Hepatocyte (in vitro differentiated cells): ENCODE data around the gene BICD2. TPM values are rescaled to one million over a fixed set of nuclear protein-coding genes. Genes with fewer than 3 reads are reported as not detected.

Experiments used
- DNase-seq: peaks from one replicate; pipeline ENCODE4 v3.0.0-alpha.2; 2016; ENCODE audit warnings: low spot score
- H2AFZ ChIP-seq: fragments of 200-600 bp; sonication (generic); 2 replicates; pipeline ENCODE4 v1.6.0; 2016; ENCODE audit warnings: antibody characterized with exemption, mild to moderate bottlenecking
- H3K27ac ChIP-seq: fragments of 200-600 bp; sonication (generic); 2 replicates; pipeline ENCODE4 v1.5.1; 2016; ENCODE audit warnings: mild to moderate bottlenecking
- H3K27me3 ChIP-seq: fragments of 200-600 bp; sonication (generic); 2 replicates; pipeline ENCODE4 v1.6.1; 2016
- H3K36me3 ChIP-seq: fragments of 200-600 bp; sonication (generic); replicated peaks from 2 replicates; pipeline ENCODE4 v1.5.1; 2016; ENCODE audit warnings: low read depth; ENCODE audit not compliant: insufficient read depth
- H3K4me1 ChIP-seq: fragments of 200-600 bp; sonication (generic); 2 replicates; pipeline ENCODE4 v1.5.1; 2016; ENCODE audit warnings: mild to moderate bottlenecking, moderate library complexity; ENCODE audit not compliant: insufficient read depth
- H3K4me2 ChIP-seq: fragments of 200-600 bp; sonication (generic); 2 replicates; pipeline ENCODE4 v1.6.0; 2016
- H3K4me3 ChIP-seq: fragments of 200-600 bp; sonication (generic); 2 replicates; pipeline ENCODE4 v1.5.1; 2016; ENCODE audit warnings: mild to moderate bottlenecking
- H3K79me2 ChIP-seq: fragments of 200-600 bp; sonication (generic); 2 replicates; pipeline ENCODE4 v1.6.0; 2017; ENCODE audit warnings: mild to moderate bottlenecking
- H3K9me2 ChIP-seq: fragments of 200-600 bp; sonication (generic); replicated peaks from 2 replicates; pipeline ENCODE4 v1.6.0; 2017; ENCODE audit warnings: mild to moderate bottlenecking; ENCODE audit not compliant: insufficient read depth
- H3K9me3 ChIP-seq: fragments of 200-600 bp; sonication (generic); 2 replicates; pipeline ENCODE4 v1.5.1; 2016; ENCODE audit warnings: low read depth, mild to moderate bottlenecking
- H4K20me1 ChIP-seq: fragments of 200-600 bp; sonication (generic); 2 replicates; pipeline ENCODE4 v1.6.0; 2016; ENCODE audit warnings: mild to moderate bottlenecking; ENCODE audit not compliant: insufficient read depth, poor library complexity, severe bottlenecking
- EZH2 ChIP-seq: fragments of 200-600 bp; sonication (generic); IDR thresholded peaks from 2 replicates; pipeline ENCODE4 v1.6.1; 2016; ENCODE audit warnings: antibody characterized with exemption, mild to moderate bottlenecking, borderline replicate concordance
- EZH2phosphoT487 ChIP-seq: fragments of 200-600 bp; sonication (generic); IDR thresholded peaks from one replicate; pipeline ENCODE4 v1.6.1; 2018; ENCODE audit warnings: antibody characterized with exemption, mild to moderate bottlenecking, low read depth, moderate library complexity; ENCODE audit not compliant: unreplicated experiment, severe bottlenecking
- WGBS: methylation state at CpG from one replicate; pipeline ENCODE4 v1.1.6; 2016; ENCODE audit warnings: low lambda C conversion rate; ENCODE audit errors: missing lambda C conversion rate; 5-methylcytosine and 5-hydroxymethylcytosine counted together
- polyA plus RNA-seq: library from polyadenylated mRNA; unstranded; fragments of >200 nt; fragmentation: Nextera tagmentation; extraction: Ambion mirVana; gene quantifications from 2 replicates; pipeline ENCODE4 v1.2.1, GENCODE V29; 2016
- total RNA-seq: library from RNA; depleted of rRNA; stranded (reverse); fragments of >200 nt; gene quantifications from 2 replicates; pipeline ENCODE4 v1.2.3, GENCODE V29; 2014
- TF ChIP-seq, protein P1 (sequence below): fragments of 200-600 bp; sonication (generic); IDR thresholded peaks from 2 replicates; pipeline ENCODE4 v1.5.1; 2016; ENCODE audit warnings: antibody characterized with exemption, mild to moderate bottlenecking; ENCODE audit not compliant: poor library complexity

BICD2 gene
- total and polyA plus RNA-seq, 2 experiments from 2014 or later, result 13.2 to 25.7 TPM

DNA sequence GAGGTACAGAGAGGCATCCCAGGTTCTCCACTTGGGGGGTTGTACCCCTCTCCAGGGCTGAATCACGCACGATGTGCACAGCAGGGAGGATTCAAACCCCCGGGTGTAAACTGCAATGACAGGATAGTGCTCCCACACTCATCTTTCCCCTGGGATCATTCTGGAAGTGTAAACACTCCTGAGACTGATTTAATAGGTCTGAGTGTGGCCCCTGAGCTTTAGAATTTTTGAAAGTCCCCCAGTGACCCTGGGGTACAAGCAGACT lies 16.5 kb downstream of the BICD2 start:
- peaks cover 99% of the 10 kb centered on the region for H3K79me2 ChIP-seq
- H3K27me3 ChIP-seq, result no peaks in the 10 kb centered on the region
- TF ChIP-seq, protein P1, sequence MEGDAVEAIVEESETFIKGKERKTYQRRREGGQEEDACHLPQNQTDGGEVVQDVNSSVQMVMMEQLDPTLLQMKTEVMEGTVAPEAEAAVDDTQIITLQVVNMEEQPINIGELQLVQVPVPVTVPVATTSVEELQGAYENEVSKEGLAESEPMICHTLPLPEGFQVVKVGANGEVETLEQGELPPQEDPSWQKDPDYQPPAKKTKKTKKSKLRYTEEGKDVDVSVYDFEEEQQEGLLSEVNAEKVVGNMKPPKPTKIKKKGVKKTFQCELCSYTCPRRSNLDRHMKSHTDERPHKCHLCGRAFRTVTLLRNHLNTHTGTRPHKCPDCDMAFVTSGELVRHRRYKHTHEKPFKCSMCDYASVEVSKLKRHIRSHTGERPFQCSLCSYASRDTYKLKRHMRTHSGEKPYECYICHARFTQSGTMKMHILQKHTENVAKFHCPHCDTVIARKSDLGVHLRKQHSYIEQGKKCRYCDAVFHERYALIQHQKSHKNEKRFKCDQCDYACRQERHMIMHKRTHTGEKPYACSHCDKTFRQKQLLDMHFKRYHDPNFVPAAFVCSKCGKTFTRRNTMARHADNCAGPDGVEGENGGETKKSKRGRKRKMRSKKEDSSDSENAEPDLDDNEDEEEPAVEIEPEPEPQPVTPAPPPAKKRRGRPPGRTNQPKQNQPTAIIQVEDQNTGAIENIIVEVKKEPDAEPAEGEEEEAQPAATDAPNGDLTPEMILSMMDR, result no peak
- TF ChIP-seq EZH2phosphoT487 (no peak), EZH2 (no peak)
- no peak overlapping the region for H2AFZ ChIP-seq
- no peaks in the 10 kb centered on the region for H3K36me3 ChIP-seq
- H3K9me3 ChIP-seq, result no peaks in the 10 kb centered on the region
- no peak overlapping the region for H3K4me2 ChIP-seq
- H3K27ac ChIP-seq, result no peak overlapping the region
- H4K20me1 ChIP-seq, result peaks cover 35% of the 10 kb centered on the region
- no peak overlapping the region for H3K4me3 ChIP-seq
- no peaks in the 10 kb centered on the region for H3K4me1 ChIP-seq
- WGBS, result 82% methylated on average over 3 of the region's 3 CpGs
- no peaks in the 10 kb centered on the region for H3K9me2 ChIP-seq
- no peak for DNase-seq

DNA sequence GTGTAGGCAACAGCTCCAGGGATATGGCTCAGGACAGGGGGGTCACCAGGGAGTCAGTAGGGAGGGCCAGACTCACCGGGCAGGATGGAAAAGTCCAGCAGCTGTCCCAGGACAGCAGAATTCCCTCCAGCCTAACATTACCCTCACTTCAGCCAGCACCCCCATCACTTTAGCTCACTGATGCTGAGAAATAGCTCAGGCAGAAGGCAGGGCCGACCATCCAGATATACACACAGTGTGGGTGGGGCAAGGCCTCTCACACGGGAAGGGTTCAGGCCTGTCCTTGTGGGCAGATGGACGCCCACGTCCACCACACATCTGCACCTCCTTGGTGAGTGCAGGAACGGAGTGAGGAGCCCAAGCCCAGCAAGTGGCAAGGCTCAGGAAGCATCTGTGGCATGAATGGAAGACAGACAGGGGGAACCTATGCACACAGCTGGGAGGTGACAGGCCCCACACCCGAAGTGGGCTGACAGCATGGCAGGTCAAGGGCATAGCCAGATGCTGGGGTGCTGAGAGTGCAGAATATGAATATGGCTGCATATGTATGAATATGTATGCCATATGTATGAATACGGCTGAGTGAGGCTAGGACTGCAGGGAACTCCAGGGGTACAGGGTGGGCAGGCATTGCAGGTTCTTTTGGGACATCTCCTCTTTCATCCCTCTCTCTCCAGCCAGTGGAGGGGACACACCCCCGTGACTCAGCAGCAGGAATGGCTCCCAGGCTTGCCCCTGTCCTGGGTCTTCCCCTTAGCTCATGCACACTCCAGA lies 17.0 kb downstream of the BICD2 start:
- Histone ChIP-seq H3K4me1 (no peaks in the 10 kb centered on the region), H3K9me3 (no peaks in the 10 kb centered on the region), H3K27ac (no peak overlapping the region), H3K27me3 (no peaks in the 10 kb centered on the region), H3K79me2 (peaks cover 99% of the 10 kb centered on the region), H2AFZ (no peak overlapping the region), H4K20me1 (peaks cover 35% of the 10 kb centered on the region), H3K4me3 (no peak overlapping the region), H3K9me2 (no peaks in the 10 kb centered on the region), H3K4me2 (no peak overlapping the region), H3K36me3 (no peaks in the 10 kb centered on the region)
- no peak for DNase-seq
- no peak for TF ChIP-seq EZH2
- TF ChIP-seq, protein P1, result no peak
- TF ChIP-seq EZH2phosphoT487, result no peak
- WGBS, result 87% methylated on average over 9 of the region's 9 CpGs

DNA sequence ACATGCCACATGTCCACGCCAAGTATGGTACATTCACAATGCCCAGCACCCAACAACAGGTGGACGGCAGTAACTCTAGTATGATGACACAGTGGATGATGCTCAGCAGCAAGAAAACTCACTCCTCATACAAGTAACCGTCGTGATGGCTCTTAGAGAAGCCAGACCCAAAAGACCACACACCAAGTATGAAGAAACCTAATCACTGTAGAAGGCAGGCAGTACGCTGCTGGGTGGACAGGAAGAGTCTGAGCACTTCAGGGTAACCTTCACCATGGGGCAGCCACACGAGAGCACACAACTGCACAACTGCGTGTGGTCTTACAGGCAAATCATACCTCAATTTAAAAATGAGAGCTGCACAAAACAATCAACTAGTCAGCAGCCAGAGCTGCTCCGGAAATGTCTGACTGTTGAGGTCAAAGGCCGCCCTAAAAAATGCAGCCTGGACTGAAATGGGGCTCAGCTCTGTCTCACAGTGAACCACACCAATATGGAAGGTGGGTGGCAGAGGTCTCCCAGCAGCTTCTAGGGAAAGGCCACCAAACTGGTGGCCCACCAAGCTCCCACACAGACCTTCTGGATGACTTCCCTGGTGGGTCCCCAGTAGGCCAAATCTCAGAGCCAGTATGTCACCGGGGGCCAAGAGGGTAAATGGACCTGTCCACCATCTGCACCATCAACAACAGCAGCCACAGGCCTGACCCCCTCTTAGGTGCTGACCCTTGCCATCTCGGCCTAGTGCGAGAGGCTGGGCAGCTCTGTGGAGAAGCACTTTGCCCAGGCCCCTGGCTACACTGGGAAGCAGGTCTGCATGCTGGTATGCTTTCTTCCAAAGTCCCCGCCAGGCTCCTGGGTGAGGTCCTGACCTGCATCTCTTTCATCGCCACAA lies 17.8 kb downstream of the BICD2 start:
- no peaks in the 10 kb centered on the region for H3K4me1 ChIP-seq
- H3K27me3 ChIP-seq, result no peaks in the 10 kb centered on the region
- H3K9me3 ChIP-seq, result no peaks in the 10 kb centered on the region
- H2AFZ ChIP-seq, result no peak overlapping the region
- peaks cover 41% of the 10 kb centered on the region for H4K20me1 ChIP-seq
- no peak for DNase-seq
- WGBS, result 85% methylated on average over 14 of the region's 14 CpGs
- H3K36me3 ChIP-seq, result no peaks in the 10 kb centered on the region
- no peak overlapping the region for H3K27ac ChIP-seq
- H3K9me2 ChIP-seq, result no peaks in the 10 kb centered on the region
- TF ChIP-seq EZH2phosphoT487, result no peak
- no peak for TF ChIP-seq EZH2
- TF ChIP-seq, protein P1, result no peak
- H3K4me3 ChIP-seq, result no peak overlapping the region
- H3K4me2 ChIP-seq, result no peak overlapping the region
- peaks cover 99% of the 10 kb centered on the region for H3K79me2 ChIP-seq
